ENCODE data around the gene MRPL40.

MRPL40 gene

GRCh38 chr22:19400881-19401280, 31.5 kb upstream of the MRPL40 start:
- TF ChIP-seq CTCF (conservative IDR thresholded peaks at IDR 0.05; ENCODE audit: low read depth, low read length), result no peak
- H3K4me3 ChIP-seq (ENCODE audit: low read length), result no peak overlapping the region
- DNase-seq (ENCODE audit: low read depth), result no peak

GRCh38 chr22:19401483-19401882, 30.9 kb upstream of the MRPL40 start:
- no peak for TF ChIP-seq CTCF (conservative IDR thresholded peaks at IDR 0.05; ENCODE audit: low read depth, low read length)
- DNase-seq (ENCODE audit: low read depth), result no peak
- H3K4me3 ChIP-seq (ENCODE audit: low read length), result no peak overlapping the region

- TF ChIP-seq CTCF (conservative IDR thresholded peaks at IDR 0.05; ENCODE audit: low read depth, low read length), result no peak
- no peak overlapping the region for H3K4me3 ChIP-seq (ENCODE audit: low read length)
These were observed 29.6 kb upstream of the MRPL40 start for GRCh38 chr22:19402642-19403191.

GRCh38 chr22:19404676-19405075, 27.7 kb upstream of the MRPL40 start:
- no peak for DNase-seq (ENCODE audit: low read depth)
- no peak overlapping the region for H3K4me3 ChIP-seq (ENCODE audit: low read length)
- no peak for TF ChIP-seq CTCF (conservative IDR thresholded peaks at IDR 0.05; ENCODE audit: low read depth, low read length)

More at GRCh38 chr22:19402642-19403191, 29.6 kb upstream of the MRPL40 start:
- DNase-seq (ENCODE audit: low read depth), result no peak

- no peak for TF ChIP-seq CTCF (conservative IDR thresholded peaks at IDR 0.05; ENCODE audit: low read depth, low read length)
- H3K4me3 ChIP-seq (ENCODE audit: low read length), result no peak overlapping the region
- no peak for DNase-seq (ENCODE audit: low read depth)
These were observed 27.2 kb upstream of the MRPL40 start for GRCh38 chr22:19405133-19405532.

- TF ChIP-seq CTCF (conservative IDR thresholded peaks at IDR 0.05; ENCODE audit: low read depth, low read length), result no peak
These were observed 26.7 kb upstream of the MRPL40 start for GRCh38 chr22:19405652-19406051.

GRCh38 chr22:19406281-19406811, 26.0 kb upstream of the MRPL40 start:
- no peak overlapping the region for H3K4me3 ChIP-seq (ENCODE audit: low read length)
- TF ChIP-seq CTCF (conservative IDR thresholded peaks at IDR 0.05; ENCODE audit: low read depth, low read length), result no peak
- no peak for DNase-seq (ENCODE audit: low read depth)

More at GRCh38 chr22:19405652-19406051, 26.7 kb upstream of the MRPL40 start:
- DNase-seq (ENCODE audit: low read depth), result no peak
- no peak overlapping the region for H3K4me3 ChIP-seq (ENCODE audit: low read length)

All from retinal pigment epithelial cell (primary cell).